Lung (tissue), 12 donors: Measurements from ENCODE around the gene CSNK2A1. TPM values are rescaled to one million over a fixed set of nuclear protein-coding genes. Genes with fewer than 3 reads are reported as not detected.

Source experiments
- ATAC-seq: fragments of 200-7000 bp; cut with Tn5 transposase; one replicate; pipeline ENCODE4 v1.9.1; 2020; ENCODE audit warnings: moderate number of reproducible peaks; ENCODE audit not compliant: insufficient read depth, low FRiP score
- DNase-seq, 3 donors: peaks; one replicate each; pipeline ENCODE4 v3.0.0-alpha.2; 2013 to 2017
- H3K27ac ChIP-seq, 2 donors: one replicate each; pipeline ENCODE4 v1.5.1; 2013; ENCODE audit warnings: mild to moderate bottlenecking in 2 of 2, moderate library complexity in 2 of 2, control low read depth in 1 of 2, inconsistent platforms in 1 of 2, low read depth in 1 of 2, low read length in 1 of 2
- H3K27me3 ChIP-seq, 3 donors: one replicate each; pipeline ENCODE4 v1.5.1; 2013; ENCODE audit warnings: low read length in 2 of 3; ENCODE audit not compliant: control insufficient read depth in 3 of 3, insufficient read depth in 3 of 3
- H3K36me3 ChIP-seq, 4 donors: one replicate each; pipeline ENCODE4 v1.5.1; 2013; ENCODE audit warnings: low read length in 4 of 4, mild to moderate bottlenecking in 1 of 4, moderate library complexity in 1 of 4; ENCODE audit not compliant: control insufficient read depth in 4 of 4, insufficient read depth in 4 of 4
- H3K4me1 ChIP-seq, 5 donors: one replicate each; pipeline ENCODE4 v1.5.1; 2013; ENCODE audit warnings: low read length in 5 of 5, mild to moderate bottlenecking in 2 of 5, moderate library complexity in 1 of 5; ENCODE audit not compliant: control insufficient read depth in 5 of 5, insufficient read depth in 5 of 5
- H3K4me3 ChIP-seq: one replicate; pipeline ENCODE4 v1.5.1; 2013; ENCODE audit warnings: mild to moderate bottlenecking, control low read depth, moderate library complexity
- H3K9ac ChIP-seq, 2 donors: one replicate each; pipeline ENCODE4 v1.5.1; 2013; ENCODE audit warnings: low read length in 2 of 2, control low read depth in 1 of 2; ENCODE audit not compliant: insufficient read depth in 1 of 2
- H3K9me3 ChIP-seq, 4 donors: one replicate each; pipeline ENCODE4 v1.5.1; 2013; ENCODE audit warnings: low read length in 3 of 4, mild to moderate bottlenecking in 1 of 4, moderate library complexity in 1 of 4; ENCODE audit not compliant: control insufficient read depth in 4 of 4, insufficient read depth in 3 of 4
- WGBS, 2 donors: extraction: QIAGEN DNeasy Blood & Tissue Kit; methylation state at CpG; one replicate each; pipeline ENCODE4 v1.1.7; 2013; 5-methylcytosine and 5-hydroxymethylcytosine counted together
- polyA plus RNA-seq, 2 donors: library from polyadenylated mRNA; stranded (reverse); fragments of 200-250 nt; gene quantifications; one replicate each; pipeline ENCODE4 v1.2.1, GENCODE V29; 2013
- total RNA-seq, 2 donors: library from RNA; depleted of rRNA in 1 of 2; stranded (reverse); fragments of >200 nt in 1 of 2; gene quantifications; one replicate each; pipeline ENCODE4 v1.2.1, GENCODE V29; 2014 to 2021
- TF ChIP-seq, protein P1 (sequence below): IDR thresholded peaks from 2 replicates; pipeline ENCODE4 v1.5.1; 2012; ENCODE audit warnings: mild to moderate bottlenecking; ENCODE audit errors: control extremely low read depth, extremely low read depth
- donor health status: control.
- donor health status: control.
- donor health status: Bipolar disorder and iron deficiency.
- donor health status: healthy.
- donor health status: DM: yes; HTN: yes; CAD: no.

CSNK2A1 gene
- total and polyA plus RNA-seq, 4 donors: 20.5 to 186 (median 60.7) TPM

GRCh38 chr20:430091-430999 lies 113.2 kb downstream of the CSNK2A1 start:
- DNase-seq (no peak), ATAC-seq (no peak)
- TF ChIP-seq, protein P1, sequence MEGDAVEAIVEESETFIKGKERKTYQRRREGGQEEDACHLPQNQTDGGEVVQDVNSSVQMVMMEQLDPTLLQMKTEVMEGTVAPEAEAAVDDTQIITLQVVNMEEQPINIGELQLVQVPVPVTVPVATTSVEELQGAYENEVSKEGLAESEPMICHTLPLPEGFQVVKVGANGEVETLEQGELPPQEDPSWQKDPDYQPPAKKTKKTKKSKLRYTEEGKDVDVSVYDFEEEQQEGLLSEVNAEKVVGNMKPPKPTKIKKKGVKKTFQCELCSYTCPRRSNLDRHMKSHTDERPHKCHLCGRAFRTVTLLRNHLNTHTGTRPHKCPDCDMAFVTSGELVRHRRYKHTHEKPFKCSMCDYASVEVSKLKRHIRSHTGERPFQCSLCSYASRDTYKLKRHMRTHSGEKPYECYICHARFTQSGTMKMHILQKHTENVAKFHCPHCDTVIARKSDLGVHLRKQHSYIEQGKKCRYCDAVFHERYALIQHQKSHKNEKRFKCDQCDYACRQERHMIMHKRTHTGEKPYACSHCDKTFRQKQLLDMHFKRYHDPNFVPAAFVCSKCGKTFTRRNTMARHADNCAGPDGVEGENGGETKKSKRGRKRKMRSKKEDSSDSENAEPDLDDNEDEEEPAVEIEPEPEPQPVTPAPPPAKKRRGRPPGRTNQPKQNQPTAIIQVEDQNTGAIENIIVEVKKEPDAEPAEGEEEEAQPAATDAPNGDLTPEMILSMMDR: no peak
- Histone ChIP-seq H3K4me3 (no peak overlapping the region), H3K27ac (no peak overlapping the region), H3K27me3 (no peaks in the 10 kb centered on the region), H3K4me1 (peaks cover 0 to 2% (median 0%) of the 10 kb centered on the region in 5 donors), H3K36me3 (peaks cover 3 to 49% (median 36%) of the 10 kb centered on the region in 4 donors), H3K9me3 (no peaks in the 10 kb centered on the region), H3K9ac (no peak overlapping the region)
- 88 to 93% methylated on average over 21 of the region's 21 CpGs for WGBS, 2 donors

GRCh38 chr20:428658-429200 lies 114.9 kb downstream of the CSNK2A1 start:
- ATAC-seq: no peak
- peaks cover 0 to 2% (median 0%) of the 10 kb centered on the region in 5 donors for H3K4me1 ChIP-seq
- peaks cover 3 to 53% (median 35%) of the 10 kb centered on the region in 4 donors for H3K36me3 ChIP-seq
- TF ChIP-seq, protein P1: no peak
- H3K9ac ChIP-seq: no peak overlapping the region
- H3K27ac ChIP-seq: no peak overlapping the region
- WGBS, 2 donors: 84 to 93% methylated on average over 12 to 14 of the region's 14 CpGs
- H3K9me3 ChIP-seq: no peaks in the 10 kb centered on the region
- no peak for DNase-seq
- no peak overlapping the region for H3K4me3 ChIP-seq
- no peaks in the 10 kb centered on the region for H3K27me3 ChIP-seq

GRCh38 chr20:427849-428657 lies 115.5 kb downstream of the CSNK2A1 start:
- no peak overlapping the region for H3K27ac ChIP-seq
- no peak overlapping the region for H3K4me3 ChIP-seq
- DNase-seq: no peak
- WGBS, 2 donors: 96% methylated on average over 14 of the region's 14 CpGs
- no peak overlapping the region for H3K9ac ChIP-seq
- TF ChIP-seq, protein P1: no peak
- H3K27me3 ChIP-seq: no peaks in the 10 kb centered on the region
- peaks cover 0 to 2% (median 0%) of the 10 kb centered on the region in 5 donors for H3K4me1 ChIP-seq
- H3K36me3 ChIP-seq: peaks cover 3 to 55% (median 35%) of the 10 kb centered on the region in 4 donors
- no peaks in the 10 kb centered on the region for H3K9me3 ChIP-seq
- ATAC-seq: no peak
